ENCODE measurements around the gene PTPRD.

DNA sequence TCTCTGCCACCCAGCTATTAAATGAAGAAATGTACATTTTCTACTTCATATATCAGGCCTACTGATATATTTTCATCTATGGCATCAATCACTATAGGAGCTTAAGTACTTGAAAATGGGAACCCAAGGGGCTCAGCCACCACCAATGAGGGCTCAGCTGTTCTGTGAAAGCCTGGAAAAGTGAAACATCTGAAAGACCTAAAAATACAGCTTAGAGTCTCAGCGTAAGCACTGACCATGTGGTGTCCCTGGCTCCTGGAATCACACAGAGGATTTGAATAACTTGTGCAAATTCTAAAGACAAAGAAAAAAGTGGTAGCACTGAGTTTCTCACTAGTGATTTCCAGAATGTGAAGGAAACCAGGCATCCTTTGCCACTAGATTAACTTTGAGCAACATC, 64.5 kb downstream of the PTPRD start:
- no peak for TF ChIP-seq CTCF (conservative IDR thresholded peaks at IDR 0.05; ENCODE audit: low read depth, low read length)
- TF ChIP-seq EZH2 (IDR thresholded peaks at IDR 0.05; ENCODE audit: borderline replicate concordance, low read depth, low read length, poor library complexity, severe bottlenecking), result no peak
